GM12891 (cell line): ENCODE measurements around the gene ANAPC13.

Experiments used
- POLR2A ChIP-seq: IDR thresholded peaks from 2 replicates; pipeline ENCODE4 v1.6.1; 2011; ENCODE audit warnings: low read depth, low read length, control low read depth
- POLR2AphosphoS5 ChIP-seq: IDR thresholded peaks from 2 replicates; pipeline ENCODE4 v1.6.1; 2011; ENCODE audit warnings: low read depth, low read length, control low read depth
- TAF1 ChIP-seq: IDR thresholded peaks from 2 replicates; pipeline ENCODE4 v1.6.1; 2011; ENCODE audit warnings: low read depth, low read length, control low read depth

GRCh38 chr3:134447351-134447750 is 38.4 kb downstream of the ANAPC13 start:
- no peak for TF ChIP-seq POLR2A
- TF ChIP-seq POLR2AphosphoS5: no peak
- TF ChIP-seq TAF1: no peak
